OCI-LY7 (cell line): ENCODE measurements around the gene EVA1C. TPM values are rescaled to one million over a fixed set of nuclear protein-coding genes. Genes with fewer than 3 reads are reported as not detected.
A peak's percentile ranks its signal among the peaks of the same experiment; 100 is the strongest.

Source experiments
- BruUV-seq: library from RNA; stranded (reverse); fragments of 400-500 nt; replicated peaks from 2 replicates; lab custom pipeline; 2021; lab: Mats Ljungman, UMichigan
- CTCF ChIA-PET: fragments of 300-600 bp; sonication (Branson Sonifier 250); formaldehyde crosslinking; loops from one replicate; lab custom pipeline; 2022; ENCODE audit warnings: antibody characterized with exemption; ENCODE audit not compliant: unreplicated experiment; lab: Charles Lee
- POLR2A ChIA-PET: fragments of 300-600 bp; sonication (Branson Sonifier 250); formaldehyde crosslinking; loops from one replicate; lab custom pipeline; 2022; ENCODE audit warnings: antibody characterized with exemption; lab: Charles Lee
- DNase-seq: peaks from one replicate; pipeline ENCODE4 v3.0.0-alpha.2; 2015; ENCODE audit warnings: low spot score
- H2AFZ ChIP-seq: fragments of 200-600 bp; sonication (generic), shearing (Covaris generic); 2 replicates; pipeline ENCODE4 v1.6.1; 2014; ENCODE audit warnings: mild to moderate bottlenecking, antibody characterized with exemption, low read length, moderate library complexity
- H3K27ac ChIP-seq: fragments of 200-600 bp; sonication (generic); 2 replicates; pipeline ENCODE4 v1.5.1; 2014; ENCODE audit warnings: mixed run types, low read depth, mild to moderate bottlenecking, moderate library complexity, low read length, inconsistent platforms; ENCODE audit not compliant: poor library complexity, severe bottlenecking
- H3K36me3 ChIP-seq: fragments of 200-600 bp; sonication (generic); 2 replicates; pipeline ENCODE4 v1.6.1; 2014; ENCODE audit warnings: mild to moderate bottlenecking, antibody characterized with exemption, low read length, moderate library complexity, mixed read lengths; ENCODE audit not compliant: insufficient read depth
- H3K4me1 ChIP-seq: fragments of 200-600 bp; sonication (generic); 2 replicates; pipeline ENCODE4 v1.5.1; 2014; ENCODE audit warnings: mild to moderate bottlenecking, low read length; ENCODE audit not compliant: insufficient read depth, poor library complexity, severe bottlenecking
- H3K4me2 ChIP-seq: fragments of 200-600 bp; sonication (generic); 2 replicates; pipeline ENCODE4 v1.6.1; 2014; ENCODE audit warnings: mild to moderate bottlenecking, low read length
- H3K4me3 ChIP-seq: fragments of 200-600 bp; sonication (generic); 2 replicates; pipeline ENCODE4 v1.5.1; 2014; ENCODE audit warnings: mild to moderate bottlenecking, low read depth, low read length; ENCODE audit not compliant: poor library complexity, severe bottlenecking
- H3K79me2 ChIP-seq: fragments of 200-600 bp; sonication (generic); 2 replicates; pipeline ENCODE4 v1.6.1; 2016; ENCODE audit warnings: low read depth, mild to moderate bottlenecking, low read length, moderate library complexity, mixed read lengths; ENCODE audit not compliant: insufficient read depth
- H3K9me2 ChIP-seq: fragments of 200-600 bp; sonication (generic); 2 replicates; pipeline ENCODE4 v1.6.1; 2016; ENCODE audit warnings: mild to moderate bottlenecking, low read length, mixed read lengths; ENCODE audit not compliant: insufficient read depth
- H3K9me3 ChIP-seq: fragments of 200-600 bp; sonication (generic); 2 replicates; pipeline ENCODE4 v1.6.1; 2014; ENCODE audit warnings: mild to moderate bottlenecking, mixed run types, low read length, mixed read lengths
- H4K20me1 ChIP-seq: fragments of 200-600 bp; sonication (generic); 2 replicates; pipeline ENCODE4 v1.6.1; 2014; ENCODE audit warnings: mild to moderate bottlenecking, antibody characterized with exemption, low read length, moderate library complexity, mixed read lengths; ENCODE audit not compliant: insufficient read depth
- CTCF ChIP-seq: fragments of 200-600 bp; sonication (generic); conservative IDR thresholded peaks from 2 replicates; pipeline ENCODE4 v1.5.1; 2014; ENCODE audit warnings: mild to moderate bottlenecking, antibody characterized with exemption, low read length, moderate library complexity, mixed read lengths
- EZH2phosphoT487 ChIP-seq: fragments of 200-600 bp; sonication (generic); IDR thresholded peaks from 2 replicates; pipeline ENCODE4 v1.6.1; 2018; ENCODE audit warnings: low read depth, borderline replicate concordance, mild to moderate bottlenecking, mixed run types, antibody characterized with exemption, low read length, moderate library complexity, mixed read lengths
- intact Hi-C: fragments of 100-400 bp; cut with micrococcal nuclease; formaldehyde crosslinking; loops from one replicate; pipeline ENCODE4 v1.10.0; 2022; ENCODE audit not compliant: unreplicated experiment
- total RNA-seq, 2 experiments: library from RNA; depleted of rRNA in 1 of 2; stranded (reverse); fragments of >200 nt in 1 of 2; shearing (Covaris generic) in 1 of 2; gene quantifications; 2 replicates each; pipeline ENCODE4 v1.2.3, GENCODE V29; 2014 to 2022

EVA1C gene
- total RNA-seq, 2 experiments from 2014 or later: not detected

DNA sequence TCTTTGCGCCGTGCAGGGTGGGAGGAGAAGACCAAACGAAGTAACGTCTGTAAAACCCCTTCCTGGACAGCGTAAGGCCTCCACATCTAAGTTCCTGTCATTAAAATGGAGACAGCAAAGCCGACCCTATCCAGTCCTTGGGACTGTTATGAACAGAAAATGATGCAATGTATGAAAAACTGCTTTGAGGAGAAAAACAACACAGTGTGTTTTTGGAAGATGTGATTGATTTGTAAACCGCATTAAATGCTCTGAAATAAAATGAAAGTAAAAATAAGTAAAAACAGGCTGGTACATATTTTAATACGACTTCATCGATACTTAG lies 18.9 kb upstream of the EVA1C start:
- ChIA-PET POLR2A (interaction anchor here (0.9 kb wide), 1 partner anchor 218 kb away, joined by 4 read pairs; the partner anchor contains the start of gene CFAP298), CTCF (no interaction called here)
- H3K9me2 ChIP-seq: no peaks in the 10 kb centered on the region
- TF ChIP-seq EZH2phosphoT487 (no peak), CTCF (no peak)
- BruUV-seq: no TSS peak
- intact Hi-C loops: loop anchor here (2.0 to 5.0 kb wide), 3 partner anchors 115 to 379 kb away; partner anchors contain the start of genes MIS18A and PAXBP1
- no peaks in the 10 kb centered on the region for H3K9me3 ChIP-seq
- H2AFZ ChIP-seq: peak overlapping the region; percentile 95; the same call in 1 of the 2 replicates
- H3K4me2 ChIP-seq: peak overlapping the region; percentile 84
- H3K4me3 ChIP-seq: peak overlapping the region; percentile 86
- peaks cover 28% of the 10 kb centered on the region for H3K4me1 ChIP-seq
- H3K79me2 ChIP-seq: peaks cover 34% of the 10 kb centered on the region
- peaks cover 7% of the 10 kb centered on the region; the same call in 1 of the 2 replicates for H4K20me1 ChIP-seq
- peaks cover 15% of the 10 kb centered on the region; the same call in 1 of the 2 replicates for H3K36me3 ChIP-seq
- H3K27ac ChIP-seq: no peak overlapping the region
- DNase-seq: no peak

- BruUV-seq: no TSS peak
- Histone ChIP-seq H3K79me2 (no peaks in the 10 kb centered on the region), H3K4me1 (no peaks in the 10 kb centered on the region), H3K4me2 (peak overlapping the region; percentile 44), H3K9me2 (no peaks in the 10 kb centered on the region), H3K9me3 (no peaks in the 10 kb centered on the region), H3K36me3 (no peaks in the 10 kb centered on the region), H2AFZ (peak overlapping the region; percentile 84), H3K27ac (no peak overlapping the region), H3K4me3 (no peak overlapping the region), H4K20me1 (no peaks in the 10 kb centered on the region)
- intact Hi-C loops: loop anchor here (5.0 kb wide), 1 partner anchor 164 kb away; no protein-coding TSS in a partner anchor
- CTCF ChIA-PET: interaction anchor here (1.2 kb wide), 1 partner anchor 198 kb away, joined by 7 read pairs; no protein-coding TSS in a partner anchor
- peak; percentile 70 for DNase-seq
- TF ChIP-seq CTCF (peak; percentile 85), EZH2phosphoT487 (no peak)
- POLR2A ChIA-PET: interaction anchor here (0.7 kb wide), 1 partner anchor 103 kb away, joined by 4 read pairs; no protein-coding TSS in a partner anchor
These were observed 9.2 kb upstream of the EVA1C start for GRCh38 chr21:32403201-32403777.

DNA sequence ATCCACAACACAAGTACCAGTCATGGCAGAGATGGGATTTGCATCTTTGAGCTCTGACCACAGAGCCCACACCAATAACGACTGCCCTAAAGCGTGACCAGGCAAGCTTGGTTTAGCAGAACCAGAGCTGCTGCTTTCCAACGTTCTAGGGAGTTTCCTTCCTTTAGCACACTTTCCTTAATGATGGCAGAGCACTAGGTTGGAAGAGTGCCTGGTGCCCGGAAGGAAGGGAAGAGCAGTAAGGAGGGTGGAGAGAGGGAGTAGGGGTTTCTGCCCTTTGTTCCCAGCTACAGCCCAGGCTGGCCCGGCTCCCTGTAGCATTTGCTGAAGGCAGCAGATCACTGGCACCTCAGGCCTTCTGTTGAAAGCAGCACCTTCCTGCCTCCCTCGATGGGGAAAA lies 6.1 kb upstream of the EVA1C start:
- DNase-seq: no peak
- POLR2A ChIA-PET: no interaction called here
- H3K4me2 ChIP-seq: no peak overlapping the region

More for the DNA sequence above, 6.1 kb upstream of the EVA1C start:
- Histone ChIP-seq H3K36me3 (no peaks in the 10 kb centered on the region), H3K4me3 (no peak overlapping the region), H3K27ac (no peak overlapping the region), H3K9me2 (no peaks in the 10 kb centered on the region), H4K20me1 (no peaks in the 10 kb centered on the region), H3K9me3 (no peaks in the 10 kb centered on the region), H3K4me1 (no peaks in the 10 kb centered on the region), H2AFZ (no peak overlapping the region), H3K79me2 (no peaks in the 10 kb centered on the region)
- intact Hi-C loops: no loop called here
- no TSS peak for BruUV-seq
- no peak for TF ChIP-seq EZH2phosphoT487
- TF ChIP-seq CTCF: no peak
- CTCF ChIA-PET: no interaction called here
